HCT116 (cell line): Measurements from ENCODE around the gene ZNF473. TPM values are rescaled to one million over a fixed set of nuclear protein-coding genes. Genes with fewer than 3 reads are reported as not detected.

Experiments
- ATAC-seq: fragments of 200-7000 bp; cut with Tn5 transposase; 2 replicates; pipeline ENCODE4 v1.9.1; 2020; ENCODE audit warnings: mild to moderate bottlenecking, moderate library complexity
- BruUV-seq: library from RNA; stranded (reverse); fragments of 400-500 nt; replicated peaks from 2 replicates; lab custom pipeline; 2021; lab: Mats Ljungman, UMichigan
- CTCF ChIA-PET: fragments of 300-600 bp; sonication (Branson Sonifier 250); formaldehyde crosslinking; loops from one replicate; lab custom pipeline; 2021; ENCODE audit warnings: antibody characterized with exemption; lab: Charles Lee
- POLR2A ChIA-PET: fragments of 300-600, 350-600 bp; sonication (Branson Sonifier 250); formaldehyde crosslinking; loops from one replicate; lab custom pipeline; 2021; ENCODE audit warnings: antibody characterized with exemption; lab: Charles Lee
- RAD21 ChIA-PET, 2 experiments: fragments of 300-600 bp; sonication (Branson Sonifier 250); formaldehyde crosslinking; loops; one replicate each; lab custom pipeline; 2023; ENCODE audit warnings: low total read pairs in 2 of 2; ENCODE audit not compliant: uncharacterized antibody in 2 of 2, unreplicated experiment in 2 of 2, low non-redundant PET in 1 of 2; lab: Charles Lee
- DNase-seq: peaks from one replicate; pipeline ENCODE4 v3.0.0-alpha.2; 2010; ENCODE audit warnings: low read depth, low spot score
- H2AFZ ChIP-seq: fragments of 200-600 bp; shearing (Covaris generic), sonication (generic); 2 replicates; pipeline ENCODE4 v1.6.1; 2017; ENCODE audit warnings: low read depth, mixed run types, mixed read lengths, antibody characterized with exemption, low read length; ENCODE audit not compliant: poor library complexity, severe bottlenecking
- H3K27ac ChIP-seq: 2 replicates; pipeline ENCODE4 v1.5.1; 2012; ENCODE audit warnings: low read depth, low read length
- H3K27me3 ChIP-seq: fragments of 200-600 bp; sonication (generic); 2 replicates; pipeline ENCODE4 v1.6.1; 2016; ENCODE audit warnings: mixed run types, low read length, mixed read lengths; ENCODE audit not compliant: insufficient read depth
- H3K36me3 ChIP-seq, 2 experiments: fragments of 200-500 bp in 1 of 2; fragments of 200-600 bp in 1 of 2; sonication (Bioruptor generic) in 1 of 2; sonication (generic) in 1 of 2; 2 replicates each; pipeline versions ENCODE4 v1.5.1 to v1.6.1; 2014 to 2016; ENCODE audit warnings: low read length in 2 of 2, inconsistent platforms in 1 of 2, mixed read lengths in 1 of 2, mixed run types in 1 of 2; ENCODE audit not compliant: insufficient read depth in 2 of 2, control insufficient read depth in 1 of 2
- H3K4me1 ChIP-seq, 2 experiments: fragments of 200-600 bp in 1 of 2; sonication (generic) in 1 of 2; 2 replicates each; pipeline versions ENCODE4 v1.5.1 to v1.6.1; 2012 to 2017; ENCODE audit warnings: low read length in 2 of 2, inconsistent platforms in 1 of 2, mild to moderate bottlenecking in 1 of 2, mixed read lengths in 1 of 2, mixed run types in 1 of 2, moderate library complexity in 1 of 2; ENCODE audit not compliant: insufficient read depth in 2 of 2, control insufficient read depth in 1 of 2
- H3K4me2 ChIP-seq: fragments of 200-600 bp; sonication (generic); 2 replicates; pipeline ENCODE4 v1.6.1; 2017; ENCODE audit warnings: mixed run types, low read length, mixed read lengths
- H3K4me3 ChIP-seq, 2 experiments: fragments of 200-600 bp in 1 of 2; sonication (generic) in 1 of 2; replicated peaks in 1 of 2; 2 replicates each; pipeline ENCODE4 v1.5.1; 2011 to 2016; ENCODE audit warnings: low read length in 2 of 2, control low read depth in 1 of 2, low read depth in 1 of 2, mild to moderate bottlenecking in 1 of 2, mixed read lengths in 1 of 2, mixed run types in 1 of 2
- H3K79me2 ChIP-seq: fragments of 200-600 bp; sonication (generic); 2 replicates; pipeline ENCODE4 v1.6.1; 2017; ENCODE audit warnings: mild to moderate bottlenecking, mixed run types, low read length, moderate library complexity, mixed read lengths; ENCODE audit not compliant: insufficient read depth
- H3K9ac ChIP-seq: fragments of 200-600 bp; sonication (generic); 2 replicates; pipeline ENCODE4 v1.6.1; 2016; ENCODE audit warnings: low read length, mixed read lengths
- H3K9me2 ChIP-seq: fragments of 200-600 bp; sonication (generic), shearing (Covaris generic); 2 replicates; pipeline ENCODE4 v1.6.1; 2017; ENCODE audit warnings: mixed run types, mild to moderate bottlenecking, moderate library complexity; ENCODE audit not compliant: insufficient read depth
- H3K9me3 ChIP-seq, 2 experiments: fragments of 200-500 bp in 1 of 2; fragments of 200-600 bp in 1 of 2; sonication (Bioruptor generic) in 1 of 2; sonication (generic) in 1 of 2; 2 replicates each; pipeline ENCODE4 v1.6.1; 2014 to 2017; ENCODE audit warnings: low read length in 2 of 2, mixed read lengths in 2 of 2, inconsistent platforms in 1 of 2, low read depth in 1 of 2, mild to moderate bottlenecking in 1 of 2, mixed run types in 1 of 2, moderate library complexity in 1 of 2; ENCODE audit not compliant: control insufficient read depth in 1 of 2, insufficient read depth in 1 of 2
- H4K20me1 ChIP-seq: fragments of 200-600 bp; sonication (generic), shearing (Covaris generic); 2 replicates; pipeline ENCODE4 v1.6.1; 2017; ENCODE audit warnings: mixed run types, mild to moderate bottlenecking, moderate library complexity; ENCODE audit not compliant: insufficient read depth
- CBX3 ChIP-seq: IDR thresholded peaks from 2 replicates; pipeline ENCODE4 v1.6.1; 2012; ENCODE audit warnings: low read depth
- CTCF ChIP-seq, 3 experiments: fragments of 200-600 bp in 1 of 3; sonication (generic) in 1 of 3; IDR thresholded peaks in 2 of 3; conservative IDR thresholded peaks in 1 of 3; 2 replicates each; pipeline ENCODE4 v1.5.1; 2012 to 2017; ENCODE audit warnings: low read depth in 2 of 3, low read length in 2 of 3, antibody characterized with exemption in 1 of 3, borderline replicate concordance in 1 of 3, control low read depth in 1 of 3, mild to moderate bottlenecking in 1 of 3, mixed read lengths in 1 of 3, mixed run types in 1 of 3, moderate library complexity in 1 of 3; ENCODE audit not compliant: insufficient read depth in 1 of 3
- EGR1 ChIP-seq: IDR thresholded peaks from 2 replicates; pipeline ENCODE4 v1.6.1; 2012; ENCODE audit warnings: low read depth
- ELF1 ChIP-seq: IDR thresholded peaks from 2 replicates; pipeline ENCODE4 v1.6.1; 2012; ENCODE audit warnings: low read depth, borderline replicate concordance
- EZH2phosphoT487 ChIP-seq: fragments of 200-600 bp; IDR thresholded peaks from 2 replicates; pipeline ENCODE4 v1.6.1; 2018; ENCODE audit warnings: antibody characterized with exemption, borderline replicate concordance
- FOSL1 ChIP-seq: IDR thresholded peaks from 2 replicates; pipeline ENCODE4 v1.6.1; 2012; ENCODE audit warnings: low read depth
- RAD21 ChIP-seq: IDR thresholded peaks from 2 replicates; pipeline ENCODE4 v1.6.1; 2012; ENCODE audit warnings: low read depth, mild to moderate bottlenecking
- SIN3A ChIP-seq: IDR thresholded peaks from 2 replicates; pipeline ENCODE4 v1.6.1; 2012; ENCODE audit warnings: low read depth
- SP1 ChIP-seq: IDR thresholded peaks from 2 replicates; pipeline ENCODE4 v1.6.1; 2012; ENCODE audit warnings: low read depth
- SRF ChIP-seq: IDR thresholded peaks from 2 replicates; pipeline ENCODE4 v1.6.1; 2012; ENCODE audit warnings: low read depth
- YY1 ChIP-seq: IDR thresholded peaks from 2 replicates; pipeline ENCODE4 v1.6.1; 2011; ENCODE audit warnings: low read length, low read depth, moderate library complexity, mild to moderate bottlenecking; ENCODE audit not compliant: insufficient replicate concordance; ENCODE audit errors: extremely low read depth
- ZFX ChIP-seq: fragments of 450-650 bp; IDR thresholded peaks from 2 replicates; pipeline ENCODE4 v1.6.1; 2017
- intact Hi-C: fragments of 100-400 bp; cut with micrococcal nuclease; formaldehyde crosslinking; loops from 2 replicates; pipeline ENCODE4 v1.10.0; 2022
- total RNA-seq: library from RNA; stranded (reverse); gene quantifications from one replicate; pipeline ENCODE4 v1.2.1, GENCODE V29; 2021; ENCODE audit not compliant: unreplicated experiment
- TF ChIP-seq, protein P1 (sequence below): IDR thresholded peaks from 2 replicates; pipeline ENCODE4 v1.6.1; 2012; ENCODE audit warnings: low read depth
- TF ChIP-seq, protein P2 (sequence below): IDR thresholded peaks from 2 replicates; pipeline ENCODE4 v1.6.1; 2011; ENCODE audit warnings: mild to moderate bottlenecking, low read length, moderate library complexity; ENCODE audit not compliant: insufficient replicate concordance; ENCODE audit errors: extremely low read depth

ZNF473 gene
- total RNA-seq, 1 experiment from 2014 or later = 19.8 TPM

GRCh38 chr19:50059045-50059444, 33.2 kb downstream of the ZNF473 start:
- Histone ChIP-seq H3K4me2 (no peak overlapping the region), H3K27me3 (no peaks in the 10 kb centered on the region), H3K9me2 (no peaks in the 10 kb centered on the region), H3K4me3 (no peak overlapping the region), H3K4me1 (no peaks in the 10 kb centered on the region), H3K27ac (no peak overlapping the region), H3K9ac (no peak overlapping the region), H2AFZ (no peak overlapping the region), H3K9me3 (peaks cover 24 to 25% of the 10 kb centered on the region in 2 experiments; a peak in 2 of 4 replicates), H3K36me3 (no peaks in the 10 kb centered on the region), H3K79me2 (no peaks in the 10 kb centered on the region), H4K20me1 (no peaks in the 10 kb centered on the region)
- intact Hi-C loops = no loop called here
- TF ChIP-seq SRF (no peak), CBX3 (peak; percentile 17; the same call in 1 of the 2 replicates)
- ChIA-PET POLR2A (no interaction called here), CTCF (no interaction called here), RAD21 (no interaction called here)
- DNase-seq (no peak), ATAC-seq (no peak)
- no TSS peak for BruUV-seq

GRCh38 chr19:50060107-50060506, 34.3 kb downstream of the ZNF473 start:
- H3K9ac ChIP-seq = no peak overlapping the region
- H3K27me3 ChIP-seq = no peaks in the 10 kb centered on the region
- POLR2A ChIA-PET = no interaction called here
- H3K9me2 ChIP-seq = no peaks in the 10 kb centered on the region
- no peaks in the 10 kb centered on the region for H3K79me2 ChIP-seq
- H3K4me2 ChIP-seq = no peak overlapping the region
- no peaks in the 10 kb centered on the region for H4K20me1 ChIP-seq
- H3K4me3 ChIP-seq = no peak overlapping the region
- no peak overlapping the region for H2AFZ ChIP-seq
- ATAC-seq = no peak
- peaks cover 24 to 25% of the 10 kb centered on the region in 2 experiments; a peak in 2 of 4 replicates for H3K9me3 ChIP-seq
- DNase-seq = no peak
- no peak overlapping the region for H3K27ac ChIP-seq
- intact Hi-C loops = no loop called here
- no peaks in the 10 kb centered on the region for H3K36me3 ChIP-seq
- RAD21 ChIA-PET = no interaction called here
- CTCF ChIA-PET = no interaction called here
- H3K4me1 ChIP-seq = no peaks in the 10 kb centered on the region
- BruUV-seq = no TSS peak
- no peak for TF ChIP-seq FOSL1
- TF ChIP-seq, protein P1, sequence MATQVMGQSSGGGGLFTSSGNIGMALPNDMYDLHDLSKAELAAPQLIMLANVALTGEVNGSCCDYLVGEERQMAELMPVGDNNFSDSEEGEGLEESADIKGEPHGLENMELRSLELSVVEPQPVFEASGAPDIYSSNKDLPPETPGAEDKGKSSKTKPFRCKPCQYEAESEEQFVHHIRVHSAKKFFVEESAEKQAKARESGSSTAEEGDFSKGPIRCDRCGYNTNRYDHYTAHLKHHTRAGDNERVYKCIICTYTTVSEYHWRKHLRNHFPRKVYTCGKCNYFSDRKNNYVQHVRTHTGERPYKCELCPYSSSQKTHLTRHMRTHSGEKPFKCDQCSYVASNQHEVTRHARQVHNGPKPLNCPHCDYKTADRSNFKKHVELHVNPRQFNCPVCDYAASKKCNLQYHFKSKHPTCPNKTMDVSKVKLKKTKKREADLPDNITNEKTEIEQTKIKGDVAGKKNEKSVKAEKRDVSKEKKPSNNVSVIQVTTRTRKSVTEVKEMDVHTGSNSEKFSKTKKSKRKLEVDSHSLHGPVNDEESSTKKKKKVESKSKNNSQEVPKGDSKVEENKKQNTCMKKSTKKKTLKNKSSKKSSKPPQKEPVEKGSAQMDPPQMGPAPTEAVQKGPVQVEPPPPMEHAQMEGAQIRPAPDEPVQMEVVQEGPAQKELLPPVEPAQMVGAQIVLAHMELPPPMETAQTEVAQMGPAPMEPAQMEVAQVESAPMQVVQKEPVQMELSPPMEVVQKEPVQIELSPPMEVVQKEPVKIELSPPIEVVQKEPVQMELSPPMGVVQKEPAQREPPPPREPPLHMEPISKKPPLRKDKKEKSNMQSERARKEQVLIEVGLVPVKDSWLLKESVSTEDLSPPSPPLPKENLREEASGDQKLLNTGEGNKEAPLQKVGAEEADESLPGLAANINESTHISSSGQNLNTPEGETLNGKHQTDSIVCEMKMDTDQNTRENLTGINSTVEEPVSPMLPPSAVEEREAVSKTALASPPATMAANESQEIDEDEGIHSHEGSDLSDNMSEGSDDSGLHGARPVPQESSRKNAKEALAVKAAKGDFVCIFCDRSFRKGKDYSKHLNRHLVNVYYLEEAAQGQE = no peak
- TF ChIP-seq RAD21 = no peak
- TF ChIP-seq SIN3A = no peak
- no peak for TF ChIP-seq SP1
- no peak for TF ChIP-seq EZH2phosphoT487
- TF ChIP-seq ELF1 = no peak
- TF ChIP-seq SRF = no peak
- TF ChIP-seq ZFX = no peak
- no peak for TF ChIP-seq EGR1
- TF ChIP-seq YY1 = no peak
- TF ChIP-seq, protein P2, sequence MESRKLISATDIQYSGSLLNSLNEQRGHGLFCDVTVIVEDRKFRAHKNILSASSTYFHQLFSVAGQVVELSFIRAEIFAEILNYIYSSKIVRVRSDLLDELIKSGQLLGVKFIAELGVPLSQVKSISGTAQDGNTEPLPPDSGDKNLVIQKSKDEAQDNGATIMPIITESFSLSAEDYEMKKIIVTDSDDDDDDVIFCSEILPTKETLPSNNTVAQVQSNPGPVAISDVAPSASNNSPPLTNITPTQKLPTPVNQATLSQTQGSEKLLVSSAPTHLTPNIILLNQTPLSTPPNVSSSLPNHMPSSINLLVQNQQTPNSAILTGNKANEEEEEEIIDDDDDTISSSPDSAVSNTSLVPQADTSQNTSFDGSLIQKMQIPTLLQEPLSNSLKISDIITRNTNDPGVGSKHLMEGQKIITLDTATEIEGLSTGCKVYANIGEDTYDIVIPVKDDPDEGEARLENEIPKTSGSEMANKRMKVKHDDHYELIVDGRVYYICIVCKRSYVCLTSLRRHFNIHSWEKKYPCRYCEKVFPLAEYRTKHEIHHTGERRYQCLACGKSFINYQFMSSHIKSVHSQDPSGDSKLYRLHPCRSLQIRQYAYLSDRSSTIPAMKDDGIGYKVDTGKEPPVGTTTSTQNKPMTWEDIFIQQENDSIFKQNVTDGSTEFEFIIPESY = no peak
- TF ChIP-seq CTCF (IDR thresholded peaks at IDR 0.05 in 2 of 3, conservative IDR thresholded peaks at IDR 0.05 in 1 of 3; ENCODE audit: borderline replicate concordance in 1 of 3, insufficient read depth in 1 of 3, low read depth in 2 of 3, low read length in 2 of 3) = no peak
